NCI-H2196 (cell line): ENCODE measurements around the gene DIAPH2.
"Not testable (repeated sequence)": the region's sequence is repeated elsewhere in the genome, so short reads cannot be mapped to it uniquely, and the experiment has no call there.

ENCODE experiments used
- DNase-seq: peaks from one replicate; lab custom pipeline; 2025; ENCODE audit not compliant: unreplicated experiment; lab: John Stamatoyannopoulos, UW

DIAPH2 gene

GRCh38 chrX:96715481-96715880, 30.8 kb downstream of the DIAPH2 start:
- no peak for DNase-seq

GRCh38 chrX:96719161-96719875, 34.7 kb downstream of the DIAPH2 start:
- no peak for DNase-seq

GRCh38 chrX:96721354-96721753, 36.7 kb downstream of the DIAPH2 start:
- no peak for DNase-seq

DNA sequence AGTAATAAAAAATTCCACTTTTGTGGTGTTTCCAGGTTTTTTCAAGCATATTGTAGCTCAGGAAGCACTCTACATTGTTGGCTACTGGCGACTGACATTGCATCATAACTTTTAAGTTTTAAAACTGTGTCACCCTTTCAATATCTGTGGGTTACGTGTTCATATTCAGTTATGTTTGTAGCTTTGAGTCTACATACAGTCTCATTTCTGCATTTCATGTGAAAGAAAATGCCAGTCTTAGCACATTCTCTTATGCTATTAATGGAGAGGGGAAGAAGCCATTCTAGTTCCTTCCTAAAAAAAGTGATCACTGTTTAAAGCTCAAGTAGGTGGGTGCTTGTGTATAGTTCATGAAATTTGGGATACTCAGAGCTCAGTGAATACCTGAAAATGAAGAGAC, 38.1 kb downstream of the DIAPH2 start:
- DNase-seq: no peak

DNA sequence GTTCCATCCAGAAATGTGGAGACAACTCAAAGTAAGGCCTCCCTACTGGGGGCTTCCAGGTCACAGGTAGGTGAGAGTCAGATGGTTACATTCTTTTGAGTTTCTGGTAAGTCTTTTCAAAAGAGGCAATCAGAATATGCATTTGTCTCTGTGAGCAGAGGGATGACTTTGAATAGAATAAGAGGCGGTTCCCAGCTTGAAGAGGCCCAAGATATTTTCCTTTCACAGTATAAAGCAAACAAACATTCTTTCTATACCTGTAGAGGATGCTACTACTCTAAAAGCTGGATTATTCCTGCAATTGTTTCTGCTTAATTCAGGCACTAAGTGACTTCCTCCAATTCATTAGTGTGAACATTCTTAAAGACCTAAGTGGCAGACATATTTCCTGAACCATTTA, 44.4 kb downstream of the DIAPH2 start:
- DNase-seq: no peak

- DNase-seq: no peak
Measured at GRCh38 chrX:96729868-96730643, 45.4 kb downstream of the DIAPH2 start.

GRCh38 chrX:96731000-96731399, 46.4 kb downstream of the DIAPH2 start:
- not testable (repeated sequence) for DNase-seq

DNA sequence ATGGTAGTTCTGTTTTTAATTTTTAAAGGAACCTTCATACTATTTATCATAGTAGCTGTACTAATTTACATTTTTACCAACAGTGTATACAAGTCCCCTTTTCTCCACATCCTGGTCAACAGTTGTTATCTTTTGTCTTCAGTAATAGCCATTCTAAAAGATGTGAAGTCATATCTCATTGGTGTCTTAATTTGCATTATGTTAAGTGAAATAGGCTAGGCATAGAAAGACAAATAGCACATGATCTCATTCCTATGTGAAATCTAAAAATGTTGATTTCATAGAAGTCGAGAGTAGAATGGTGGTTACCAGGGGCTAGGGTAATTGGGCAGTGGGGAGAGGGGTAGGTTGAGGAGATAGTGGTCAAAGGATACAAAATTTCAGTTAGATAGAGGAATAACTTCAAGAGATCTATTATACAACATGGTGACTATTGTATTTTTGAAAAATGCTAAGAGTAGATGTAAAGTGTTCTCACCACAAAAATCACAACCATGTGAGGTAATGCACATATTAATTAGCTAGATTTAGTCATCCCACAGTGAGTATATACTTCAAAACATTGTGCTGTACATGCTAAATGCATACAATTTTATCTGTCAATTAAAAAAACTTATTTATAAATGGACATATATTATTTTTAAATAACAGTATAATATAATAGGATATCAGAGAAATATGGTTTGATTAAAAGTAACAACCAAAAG, 58.9 kb downstream of the DIAPH2 start:
- no peak for DNase-seq

DNA sequence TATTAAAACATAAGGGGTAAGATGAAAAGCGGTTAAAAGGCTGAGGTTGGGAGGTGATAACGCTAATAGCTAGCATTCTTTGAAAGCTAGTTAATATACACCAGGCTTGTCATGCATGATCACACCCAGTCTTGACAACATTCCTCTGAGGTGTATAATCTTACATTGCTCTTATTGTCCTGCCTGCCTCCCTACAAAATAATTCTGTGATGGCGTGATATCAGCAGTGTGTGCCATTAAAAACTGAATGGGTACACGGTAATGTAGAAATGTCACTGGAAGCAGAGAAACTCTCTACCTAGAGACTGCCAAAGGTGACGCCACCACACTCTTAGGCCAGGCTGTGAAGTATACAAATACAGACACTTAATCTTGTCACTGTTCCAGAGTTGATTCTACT, 68.1 kb downstream of the DIAPH2 start:
- DNase-seq: no peak

GRCh38 chrX:96753230-96753629, 68.6 kb downstream of the DIAPH2 start:
- no peak for DNase-seq

DNA sequence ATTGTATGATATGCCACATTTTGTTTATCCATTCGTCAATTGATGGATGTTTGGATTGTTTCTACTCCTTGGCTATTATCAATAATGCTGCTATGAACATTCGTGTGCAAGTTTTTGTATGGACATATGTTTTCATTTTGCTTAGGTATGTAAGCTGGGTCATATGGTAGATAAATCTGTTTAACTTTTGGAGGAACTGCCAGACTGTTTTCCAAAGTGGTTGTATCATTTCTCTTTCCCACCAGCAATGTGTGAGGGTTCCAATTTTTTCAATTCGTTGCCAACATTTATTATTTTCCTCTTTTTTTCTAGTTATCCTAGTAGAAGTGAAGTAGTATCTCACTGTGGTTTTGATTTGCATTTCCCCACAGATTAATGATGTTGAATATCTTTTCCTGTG, 71.8 kb downstream of the DIAPH2 start:
- DNase-seq: no peak

GRCh38 chrX:96761566-96761965, 76.9 kb downstream of the DIAPH2 start:
- no peak for DNase-seq

DNA sequence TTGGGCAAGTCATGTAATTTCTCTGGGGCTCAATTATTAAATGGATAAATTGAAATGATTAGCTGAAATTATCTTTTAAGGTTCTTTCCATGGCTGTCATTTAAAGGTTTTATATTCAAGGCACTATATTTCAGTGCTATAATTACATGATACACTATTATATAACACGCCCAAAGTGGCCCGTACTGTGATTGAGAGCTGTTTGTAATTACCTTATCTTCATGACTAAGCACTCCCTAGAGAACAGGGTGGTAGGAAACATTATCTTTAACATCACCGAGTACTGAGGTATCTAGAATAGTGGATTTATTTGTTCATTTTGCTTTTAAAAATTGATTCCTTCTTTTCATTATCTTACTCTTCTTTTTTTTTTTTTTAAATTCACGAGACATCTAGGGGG, 79.0 kb downstream of the DIAPH2 start:
- DNase-seq: no peak

DNA sequence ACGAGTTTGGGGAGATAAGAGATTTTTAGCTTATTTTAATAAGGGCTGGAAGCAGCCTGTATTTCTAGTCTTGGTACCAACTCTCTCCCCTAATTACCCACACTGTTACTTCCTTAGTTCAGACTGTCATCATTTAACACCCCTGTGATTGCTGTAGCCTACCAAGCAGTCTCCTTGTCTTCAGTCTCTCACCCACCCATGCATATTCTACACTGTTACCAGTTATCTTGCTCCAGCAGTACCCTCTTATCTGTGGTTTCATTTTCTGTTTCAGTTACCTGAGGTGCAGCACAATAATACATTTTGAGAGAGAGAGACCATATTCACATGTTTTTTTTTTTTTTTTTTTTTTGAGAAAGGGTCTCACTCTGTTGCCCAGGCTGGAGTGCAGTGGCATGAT, 80.2 kb downstream of the DIAPH2 start:
- no peak for DNase-seq

- no peak for DNase-seq
Measured at GRCh38 chrX:96770315-96770714, 85.7 kb downstream of the DIAPH2 start.

DNA sequence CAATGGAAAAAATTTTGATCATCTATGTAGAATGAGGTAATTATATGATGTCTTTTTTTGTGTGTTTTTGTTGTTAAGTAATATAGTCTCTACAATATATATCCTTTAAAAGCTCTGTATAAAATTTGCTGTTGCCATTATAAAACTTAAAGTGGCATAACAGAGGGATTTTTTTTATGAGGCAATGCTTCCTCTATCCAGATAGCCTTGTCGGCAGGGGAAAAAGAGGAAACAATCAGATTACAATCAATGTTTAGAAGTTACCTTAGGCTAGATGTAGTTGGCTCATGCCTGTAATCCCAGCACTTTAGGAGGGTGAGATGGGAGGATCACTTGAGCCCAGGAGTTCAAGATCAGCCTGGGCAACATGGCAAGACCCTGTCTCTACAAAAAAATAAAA, 86.8 kb downstream of the DIAPH2 start:
- DNase-seq: no peak

- DNase-seq: no peak
Measured at GRCh38 chrX:96774116-96774515, 89.5 kb downstream of the DIAPH2 start.

DNA sequence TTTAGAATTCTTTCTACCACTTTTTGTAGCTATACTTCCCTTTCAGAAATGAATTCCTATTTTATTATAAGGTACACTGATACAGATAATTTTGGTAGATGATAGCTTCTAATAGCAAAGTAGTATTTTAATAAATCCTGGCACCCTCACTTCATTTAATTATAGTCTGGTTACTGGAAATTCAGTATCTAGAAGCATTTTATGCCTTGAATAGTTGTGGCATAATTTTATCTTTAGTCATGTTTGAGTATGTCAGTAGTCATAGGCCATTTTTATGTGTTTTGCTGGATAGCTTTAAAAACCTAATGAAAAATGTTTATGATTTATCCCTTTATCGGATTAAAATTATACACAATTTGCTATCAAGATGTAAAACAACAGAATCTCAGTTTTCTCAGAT, 92.3 kb downstream of the DIAPH2 start:
- no peak for DNase-seq

GRCh38 chrX:96791559-96791958, 106.9 kb downstream of the DIAPH2 start:
- DNase-seq: no peak

DNA sequence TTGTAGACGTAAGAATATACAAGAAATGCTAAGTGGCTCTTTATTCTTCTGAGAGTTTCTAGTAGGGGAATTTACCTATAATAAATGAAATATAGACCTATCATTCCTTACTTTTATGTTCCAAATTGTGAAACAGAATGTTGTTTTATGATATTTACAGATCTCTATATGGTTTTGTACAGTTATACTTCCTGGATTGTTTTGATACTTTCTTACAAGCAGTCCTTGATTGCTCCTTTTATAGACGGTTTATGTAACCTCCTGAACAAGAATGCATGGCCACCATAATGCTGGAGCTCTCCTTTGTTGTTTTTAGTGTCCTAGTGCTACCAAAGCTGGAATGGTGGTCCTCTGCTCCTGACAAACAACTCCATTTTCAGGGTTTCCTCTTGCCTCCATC, 107.4 kb downstream of the DIAPH2 start:
- DNase-seq: no peak

DNA sequence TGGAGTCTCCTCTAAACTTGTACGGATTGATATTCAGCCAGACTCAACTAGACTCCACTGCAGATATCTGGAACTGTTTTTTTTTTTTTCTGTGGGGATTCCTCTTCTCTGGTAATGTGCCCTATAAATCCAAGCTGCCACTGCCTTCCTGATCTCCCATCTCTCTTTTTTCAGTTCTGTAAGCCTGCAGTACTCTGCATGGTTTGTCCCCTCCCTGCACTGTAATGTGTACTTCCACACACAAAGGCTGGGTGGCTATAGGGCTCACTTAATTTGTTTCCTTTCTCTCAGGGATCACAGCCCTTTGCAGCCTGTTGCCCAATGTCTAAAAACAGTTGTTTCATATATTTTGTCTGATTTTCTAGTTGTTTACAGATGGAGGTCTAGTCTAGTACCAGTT, 114.3 kb downstream of the DIAPH2 start:
- no peak for DNase-seq

GRCh38 chrX:96807318-96807717, 122.7 kb downstream of the DIAPH2 start:
- DNase-seq: no peak
